Measurements from ENCODE around the gene OR9Q2.

- TF ChIP-seq CTCF (IDR thresholded peaks at IDR 0.05) (no peak), POLR2A (IDR thresholded peaks at IDR 0.05) (no peak)
Observed at GRCh38 chr11:58142761-58143160, 46.1 kb upstream of the OR9Q2 start.
